Activated gamma-delta T cell treated with Interleukin-2 at 50 U/mL for 16 hours (primary cell): ENCODE measurements around the gene ADCY9.

Experiments
- DNase-seq: peaks from one replicate; pipeline ENCODE4 v3.0.0-alpha.2; 2020

The ADCY9 gene

DNA sequence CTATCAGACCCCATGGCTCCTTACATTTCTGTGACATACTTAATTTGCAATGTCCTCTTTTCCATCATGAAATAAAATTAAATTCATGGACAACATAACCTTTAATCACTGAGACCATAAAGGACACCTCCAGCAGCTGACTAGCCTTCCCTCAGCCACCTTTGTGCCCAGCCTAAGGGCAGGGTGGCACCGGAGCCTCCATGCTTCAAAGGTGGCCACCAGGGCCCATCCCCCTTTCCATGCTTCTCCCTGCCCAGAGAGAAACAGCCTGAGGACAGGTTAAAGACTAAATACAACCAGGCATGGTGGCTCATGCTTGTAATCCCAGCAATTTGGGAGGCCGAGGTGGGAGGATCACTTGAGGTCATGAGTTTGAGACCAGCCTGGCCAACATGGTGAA, 94.3 kb downstream of the ADCY9 start:
- no peak for DNase-seq

DNA sequence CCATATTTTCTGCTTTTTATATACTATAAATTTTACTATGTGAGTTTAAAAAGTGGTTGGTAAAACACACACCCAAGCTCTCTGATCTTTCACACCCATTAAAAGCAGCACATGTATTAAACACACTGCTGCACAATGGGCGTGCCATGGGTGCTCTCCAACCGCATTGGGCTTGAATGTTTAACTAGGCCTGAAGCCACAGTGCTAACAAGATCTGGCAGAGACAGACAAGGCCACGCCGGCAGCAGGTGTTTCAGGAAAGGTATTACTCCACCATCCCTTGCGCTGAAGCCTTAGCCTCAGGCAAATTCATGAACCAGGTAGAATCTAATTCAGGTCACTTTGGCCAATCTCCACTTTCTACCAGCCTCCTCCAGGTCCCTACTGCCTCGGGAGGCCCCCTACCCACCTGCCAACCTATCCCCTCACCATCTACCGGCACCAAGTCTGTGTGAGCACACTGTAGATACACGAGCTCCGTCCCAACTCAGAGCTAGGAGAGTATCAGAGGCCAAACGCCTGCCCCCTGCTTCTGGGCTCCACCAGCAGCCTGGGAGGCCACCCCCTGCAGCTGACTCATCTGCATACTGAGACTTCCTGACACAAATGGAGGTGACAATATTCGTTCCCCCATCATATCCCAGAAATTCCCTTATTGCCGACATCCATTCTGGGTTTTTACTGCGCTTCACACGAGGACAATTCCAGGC, 95.0 kb downstream of the ADCY9 start:
- no peak for DNase-seq

DNA sequence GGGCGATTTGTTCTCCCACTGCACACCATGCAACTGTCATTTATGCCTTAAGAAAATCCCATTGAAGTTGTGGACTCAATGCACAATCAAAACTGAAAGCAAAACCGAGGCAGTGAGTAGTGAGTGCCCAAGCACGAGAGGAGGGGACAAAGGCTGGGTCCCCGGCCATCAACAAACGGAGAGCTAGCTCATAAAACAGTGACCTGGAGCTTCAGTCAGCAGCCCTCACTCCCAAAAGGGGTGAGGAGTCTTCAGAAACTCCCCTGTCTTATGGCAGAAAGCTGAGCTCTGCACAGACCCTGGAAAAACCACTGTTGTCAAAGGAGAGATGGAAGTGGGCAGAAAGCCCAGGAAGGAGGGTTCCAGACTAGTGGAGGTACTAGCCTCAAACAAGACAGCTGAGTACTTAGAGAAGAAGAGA, 96.9 kb downstream of the ADCY9 start:
- DNase-seq, result no peak

DNA sequence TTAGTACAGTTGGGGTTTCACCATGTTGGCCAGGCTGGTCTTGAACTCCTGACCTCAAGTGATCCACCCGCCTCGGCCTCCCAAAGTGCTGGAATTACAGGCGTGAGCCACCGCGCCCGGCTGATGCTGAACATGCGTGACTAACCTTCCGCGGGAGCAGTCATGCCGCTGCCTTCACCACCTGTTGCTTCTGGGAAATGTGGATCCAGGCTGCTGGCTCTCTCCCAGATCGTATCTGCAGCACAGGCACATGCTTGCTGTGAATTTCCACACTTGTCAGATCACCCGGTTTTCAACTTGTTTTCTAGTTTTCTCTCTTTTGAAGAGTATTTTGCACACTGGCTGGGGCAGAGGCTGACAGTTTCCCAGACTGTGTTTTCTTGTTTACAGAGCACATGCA, 97.9 kb downstream of the ADCY9 start:
- DNase-seq, result no peak

DNA sequence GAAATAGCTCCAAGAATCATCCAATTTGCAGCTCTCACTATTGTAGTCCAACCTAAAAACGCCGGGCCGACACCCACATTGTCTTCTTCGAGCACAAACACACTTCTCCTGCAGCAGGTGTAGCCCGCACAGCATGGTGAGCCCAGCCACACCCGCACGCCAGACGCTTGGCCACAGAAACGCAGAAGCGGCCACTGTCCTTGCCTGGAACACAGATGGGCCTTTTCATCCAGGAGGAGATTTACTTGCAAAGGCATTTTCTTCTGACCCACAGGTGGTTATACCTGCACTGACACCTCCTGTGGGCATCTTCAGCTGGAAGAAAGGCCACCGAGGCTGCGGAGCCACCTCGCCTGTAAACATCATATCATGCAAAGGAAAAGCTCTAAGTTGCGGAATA, 98.4 kb downstream of the ADCY9 start:
- no peak for DNase-seq

DNA sequence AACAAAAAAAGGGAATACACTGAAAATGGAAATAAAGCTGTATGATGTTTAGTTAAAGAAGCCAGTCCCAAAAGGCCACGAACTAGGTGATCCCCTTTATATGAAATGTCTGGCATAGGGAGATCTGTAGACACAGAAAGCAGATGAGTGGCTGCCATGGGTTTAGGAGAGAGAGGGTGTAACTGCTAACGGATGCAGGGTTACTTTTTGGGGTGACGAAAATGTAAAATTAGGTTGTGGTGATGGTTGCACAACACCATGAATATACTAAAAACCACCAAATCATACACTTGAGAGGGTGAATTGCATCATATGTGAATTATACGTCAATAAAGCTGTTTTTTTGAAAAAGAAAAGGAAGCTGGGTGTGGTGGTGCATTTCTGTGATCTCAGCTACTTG, 99.6 kb downstream of the ADCY9 start:
- no peak for DNase-seq

DNA sequence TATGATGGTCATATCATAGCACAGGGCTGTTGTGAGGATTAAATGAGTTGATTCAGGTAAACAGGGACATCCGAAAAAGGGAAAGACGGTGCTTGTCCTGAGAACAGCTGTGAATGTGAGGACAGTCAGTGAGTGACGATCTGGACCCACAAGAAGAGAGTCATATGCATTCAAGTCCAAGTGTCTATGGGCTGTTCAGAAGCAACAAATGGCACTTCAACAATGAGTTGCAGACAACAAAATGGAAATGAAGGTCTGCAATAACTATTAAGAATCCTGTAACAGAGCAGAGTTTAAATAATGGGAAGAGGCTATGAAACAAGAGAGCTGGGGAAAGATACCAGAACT, 100.3 kb downstream of the ADCY9 start:
- no peak for DNase-seq

DNA sequence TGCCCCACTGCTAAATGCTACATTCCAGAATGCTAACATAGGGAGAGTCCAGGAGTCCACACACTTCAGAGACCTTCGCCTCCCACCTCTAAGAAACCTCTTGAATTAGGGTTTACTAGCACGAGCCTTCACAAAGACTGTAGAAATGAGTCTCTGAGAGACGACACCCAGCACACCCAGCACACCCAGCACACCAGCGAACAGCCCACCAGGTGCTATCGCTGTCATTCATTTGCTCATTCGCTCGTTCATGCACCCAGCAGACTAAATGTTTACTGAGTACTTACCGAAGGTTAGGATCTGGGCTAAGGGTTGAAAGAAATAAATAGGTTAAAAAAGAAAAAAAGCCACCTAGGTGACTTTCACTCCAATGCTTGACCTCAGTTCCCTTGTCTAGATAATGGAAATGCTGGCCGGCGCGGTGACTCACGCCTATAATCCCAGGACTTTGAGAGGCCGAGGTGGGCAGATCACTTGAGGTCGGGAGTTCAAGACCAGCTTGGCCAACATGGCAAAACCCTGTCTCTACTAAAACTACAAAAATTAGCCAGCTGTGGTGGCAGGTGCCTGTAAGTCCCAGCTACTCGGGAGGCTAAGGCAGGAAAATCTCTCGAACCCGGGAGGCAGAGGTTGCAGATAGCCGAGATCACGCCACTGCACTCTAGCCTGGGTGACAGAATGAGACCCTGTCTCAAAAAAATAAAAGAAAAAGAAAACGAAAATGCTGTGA, 100.8 kb downstream of the ADCY9 start:
- DNase-seq, result no peak

DNA sequence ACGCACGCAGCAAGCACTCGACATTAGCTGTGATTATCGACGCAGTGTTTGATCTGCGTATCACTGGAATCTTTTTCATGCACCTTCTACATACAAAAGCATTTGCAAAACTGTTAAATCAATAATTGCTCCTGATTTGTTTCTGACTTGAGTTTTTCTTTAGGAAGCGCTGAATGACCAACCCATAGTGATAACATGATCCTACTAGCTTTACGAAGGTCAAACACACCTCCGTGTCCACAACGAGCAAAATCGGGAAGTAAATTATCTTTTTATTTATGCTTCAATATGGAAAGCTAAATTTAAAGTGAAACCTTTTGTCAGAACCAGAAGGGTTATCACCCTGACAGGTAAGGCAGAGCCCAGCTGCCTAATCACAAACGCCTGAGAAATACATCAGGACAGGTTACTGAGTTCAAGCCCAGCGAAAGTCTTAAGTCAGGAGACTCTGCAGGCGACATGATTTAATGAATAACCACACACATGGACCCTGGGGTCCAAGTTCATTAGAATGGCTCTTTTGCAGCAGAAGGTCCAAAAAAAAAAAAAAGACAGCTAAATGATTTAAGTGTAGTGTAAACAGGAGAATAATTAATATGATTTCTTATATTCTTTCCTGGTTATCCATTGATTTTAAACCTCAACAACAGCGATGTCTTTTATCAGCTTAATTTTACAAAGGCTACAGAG, 104.2 kb downstream of the ADCY9 start:
- DNase-seq, result no peak

DNA sequence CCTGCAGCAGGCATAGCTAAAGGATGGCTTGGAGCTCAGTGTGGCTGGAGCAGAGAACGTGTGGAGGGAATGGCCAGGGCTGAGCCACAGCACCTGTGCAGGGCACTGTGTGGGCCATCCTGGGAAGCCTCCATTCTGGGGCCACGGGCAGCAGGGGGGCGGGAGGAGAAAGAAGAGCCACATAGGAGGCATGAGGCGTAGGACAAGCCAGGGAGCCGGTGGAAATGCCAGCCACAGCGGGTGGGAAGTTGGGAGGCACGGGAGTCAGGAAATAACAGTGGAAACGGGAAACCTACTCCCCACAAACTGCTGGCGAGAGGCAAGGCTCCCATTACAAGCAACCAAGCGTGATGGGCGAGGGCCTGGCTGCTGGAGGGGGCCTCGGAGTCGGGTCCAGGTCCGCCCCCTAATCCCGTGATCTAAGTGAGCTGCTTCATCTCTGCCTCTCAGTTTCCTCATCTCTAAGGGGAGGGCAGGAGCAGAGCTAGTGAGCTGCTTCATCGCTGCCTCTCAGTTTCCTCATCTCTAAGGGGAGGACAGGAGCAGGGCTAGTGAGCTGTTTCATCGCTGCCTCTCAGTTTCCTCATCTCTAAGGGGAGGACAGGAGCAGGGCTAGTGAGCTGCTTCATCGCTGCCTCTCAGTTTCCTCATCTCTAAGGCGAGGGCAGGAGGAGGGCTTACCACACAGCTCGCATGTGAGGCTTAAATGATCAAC, 104.9 kb downstream of the ADCY9 start:
- DNase-seq, result no peak

DNA sequence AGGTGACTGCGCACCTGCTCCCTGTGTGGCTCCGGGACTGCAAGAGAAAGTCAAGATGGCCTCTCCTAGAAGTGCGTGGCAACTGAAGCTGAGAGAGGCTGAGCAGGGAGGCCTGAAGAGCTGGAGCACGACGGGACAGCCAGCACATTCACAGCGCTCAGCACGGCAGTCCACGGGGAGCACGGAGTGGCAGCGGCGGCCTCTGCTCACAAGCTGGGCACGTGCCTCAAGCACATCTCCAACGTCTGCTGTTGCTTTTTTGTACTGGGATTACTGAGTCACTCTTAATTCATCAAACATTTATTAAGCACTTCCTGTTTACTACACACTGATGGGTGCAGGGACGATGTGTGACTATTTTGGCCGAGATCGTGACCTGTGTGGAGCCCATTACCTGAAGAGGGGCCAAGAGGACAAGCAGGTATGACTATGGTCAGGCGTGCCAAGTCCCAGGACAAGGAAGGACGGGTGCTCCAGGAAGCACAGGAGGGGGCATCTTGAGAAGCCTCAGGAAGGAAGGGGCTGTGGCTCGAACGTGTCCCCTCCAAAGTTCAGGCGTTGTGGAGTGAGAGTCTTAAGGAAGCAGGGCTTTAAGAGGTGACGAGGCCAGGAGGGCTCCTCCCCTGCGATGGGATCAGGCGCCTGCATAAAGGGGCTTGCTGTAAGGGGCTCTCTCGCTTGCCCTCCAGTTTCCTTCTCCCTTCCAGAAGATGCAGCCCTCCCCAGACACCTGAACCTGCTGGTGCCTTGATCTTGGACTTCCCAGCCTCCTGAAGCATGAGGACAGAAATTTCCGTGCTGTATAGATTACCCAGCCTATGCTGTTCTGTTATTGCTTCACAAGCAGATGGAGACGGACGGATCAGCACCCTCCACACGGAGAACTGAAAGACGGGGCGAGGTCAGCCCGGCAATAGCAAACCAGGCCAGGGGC, 105.8 kb downstream of the ADCY9 start:
- no peak for DNase-seq

DNA sequence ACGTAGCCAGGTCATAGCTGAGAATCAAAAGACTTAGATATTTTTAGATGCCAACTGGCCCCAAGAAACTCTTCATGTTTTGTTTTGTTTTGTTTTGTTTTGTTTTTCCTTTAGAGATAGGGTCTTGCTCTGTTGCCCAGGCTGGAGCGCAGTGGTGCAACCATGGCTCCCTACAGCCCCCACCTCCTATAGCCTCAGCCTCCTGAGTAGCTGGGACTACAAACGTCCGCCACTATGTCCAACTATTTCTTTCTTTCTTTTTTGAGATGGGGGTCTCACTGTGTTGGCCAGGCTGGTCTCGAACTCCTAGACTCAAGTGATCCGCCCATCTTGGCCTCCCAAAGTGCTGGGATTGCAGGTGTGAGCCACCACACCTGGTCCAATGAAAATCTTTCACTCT, 107.1 kb downstream of the ADCY9 start:
- no peak for DNase-seq

DNA sequence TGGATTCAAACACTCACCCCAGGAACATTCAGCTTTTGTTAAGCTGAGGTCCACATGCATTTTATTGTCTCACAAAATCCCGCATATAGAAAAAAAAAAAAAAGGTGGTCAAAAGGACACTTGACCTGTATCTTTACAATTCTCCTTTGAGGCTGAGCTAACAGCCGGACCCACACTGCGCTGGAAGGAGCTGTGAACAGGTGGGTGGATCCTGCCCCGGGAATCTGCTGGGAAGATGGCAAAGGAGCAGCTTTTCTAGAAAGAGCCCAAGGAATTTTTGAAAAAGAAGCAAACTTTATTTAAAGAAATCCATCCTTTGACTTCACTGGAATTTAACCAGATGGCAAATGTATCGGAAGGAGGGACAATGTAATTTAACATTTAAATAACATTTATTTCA, 108.1 kb downstream of the ADCY9 start:
- DNase-seq, result no peak

DNA sequence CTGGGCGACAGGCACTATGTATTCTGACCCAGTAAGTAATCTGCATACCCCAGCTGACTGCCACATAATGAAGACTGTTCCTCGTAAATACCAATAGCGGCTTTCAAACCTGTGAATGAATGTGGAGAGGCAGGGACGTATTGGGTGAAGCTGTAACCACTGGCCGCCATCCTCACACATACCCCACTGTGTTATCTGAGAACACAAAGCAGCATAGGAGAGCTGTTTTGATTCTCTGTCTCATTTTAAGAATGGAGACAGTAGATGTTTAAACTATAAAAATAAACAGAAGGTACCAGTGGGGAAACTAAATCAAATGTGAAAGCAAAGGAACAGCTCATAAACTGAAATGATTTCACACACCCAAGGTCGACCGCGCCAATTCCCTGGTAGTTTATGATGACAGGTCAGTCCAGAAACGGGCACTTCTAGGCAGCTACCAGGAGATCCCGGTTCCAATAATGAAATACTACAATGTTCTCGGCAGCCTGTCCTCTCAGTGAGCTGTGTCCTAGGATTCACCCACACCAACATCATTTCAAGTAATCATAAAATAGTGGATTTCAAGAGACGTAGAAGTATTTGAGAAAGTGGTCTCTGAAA, 109.7 kb downstream of the ADCY9 start:
- no peak for DNase-seq

DNA sequence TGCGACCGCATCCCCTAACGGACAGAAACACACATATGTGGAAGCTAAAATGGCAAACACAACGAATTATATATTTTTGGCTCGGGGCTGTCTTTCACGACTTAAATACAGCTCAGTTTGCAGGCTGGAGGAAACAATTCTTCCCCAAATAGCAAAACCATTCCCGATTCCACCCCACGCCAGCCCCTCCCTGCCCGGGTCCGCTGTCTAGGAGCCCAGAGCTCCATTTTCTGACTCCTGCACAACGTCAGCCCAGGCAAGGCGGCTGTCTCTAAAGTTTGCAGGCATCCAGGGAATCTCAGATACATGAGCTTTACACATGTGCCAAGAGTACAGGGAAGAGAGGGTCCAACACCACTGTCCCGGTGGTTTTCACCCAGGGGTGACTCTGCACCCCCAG, 110.5 kb downstream of the ADCY9 start:
- no peak for DNase-seq

DNA sequence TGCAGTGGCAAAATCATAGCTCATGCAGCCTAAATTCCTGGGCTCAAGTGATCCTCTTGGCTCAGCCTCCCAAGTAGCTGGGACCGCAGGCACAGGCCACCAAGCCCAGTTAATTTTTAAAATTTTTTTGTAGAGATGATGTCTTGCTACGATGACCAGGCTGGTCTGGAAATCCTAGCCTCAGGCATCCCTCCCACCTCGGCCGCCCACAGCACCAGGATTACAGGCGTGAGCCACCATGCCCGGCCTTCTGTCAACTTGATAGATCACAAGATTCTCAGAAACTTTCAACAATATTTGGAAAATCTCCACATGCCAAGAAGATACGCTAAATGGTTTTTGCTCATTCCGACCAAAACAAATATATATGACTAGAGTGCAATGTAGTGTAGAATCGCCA, 111.0 kb downstream of the ADCY9 start:
- DNase-seq, result no peak

DNA sequence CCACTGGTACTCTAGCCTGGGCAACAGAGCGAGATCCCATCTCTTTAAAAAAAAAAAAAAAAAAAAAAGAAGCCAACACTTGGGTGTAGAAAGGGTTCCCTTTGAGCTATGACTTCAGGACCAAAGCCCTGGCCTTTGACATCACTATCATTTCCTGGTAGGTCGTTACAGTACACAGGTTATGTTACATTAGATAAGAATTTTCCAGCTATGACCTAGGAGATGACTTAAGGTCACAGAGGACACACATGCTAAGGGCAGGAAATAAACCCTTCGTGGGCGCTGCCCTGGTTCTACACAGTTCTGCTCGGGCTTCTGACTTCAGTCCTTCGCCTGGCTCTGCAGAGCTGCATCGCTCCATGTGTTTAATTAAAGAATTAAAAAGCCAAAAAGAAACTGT, 112.0 kb downstream of the ADCY9 start:
- DNase-seq, result no peak

DNA sequence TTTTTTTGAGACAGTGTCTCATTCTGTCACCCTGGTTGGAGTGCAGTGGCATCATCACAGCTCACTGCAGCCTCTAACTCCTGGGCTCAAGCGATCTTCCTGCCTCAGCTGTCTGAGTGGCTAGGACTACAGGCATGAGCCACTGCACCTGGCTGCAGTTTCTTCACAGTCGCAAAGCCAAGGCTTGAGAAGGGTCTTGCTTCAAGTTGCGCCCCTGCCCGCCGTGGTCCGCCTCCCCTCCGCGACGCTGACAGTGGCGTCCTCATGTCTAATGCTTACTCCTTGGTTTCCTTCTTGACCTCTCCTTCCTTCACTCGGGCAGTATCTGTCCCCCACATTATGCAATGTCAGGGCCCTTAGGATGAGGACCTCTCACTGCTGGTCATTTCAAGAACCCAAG, 112.7 kb downstream of the ADCY9 start:
- DNase-seq, result no peak

DNA sequence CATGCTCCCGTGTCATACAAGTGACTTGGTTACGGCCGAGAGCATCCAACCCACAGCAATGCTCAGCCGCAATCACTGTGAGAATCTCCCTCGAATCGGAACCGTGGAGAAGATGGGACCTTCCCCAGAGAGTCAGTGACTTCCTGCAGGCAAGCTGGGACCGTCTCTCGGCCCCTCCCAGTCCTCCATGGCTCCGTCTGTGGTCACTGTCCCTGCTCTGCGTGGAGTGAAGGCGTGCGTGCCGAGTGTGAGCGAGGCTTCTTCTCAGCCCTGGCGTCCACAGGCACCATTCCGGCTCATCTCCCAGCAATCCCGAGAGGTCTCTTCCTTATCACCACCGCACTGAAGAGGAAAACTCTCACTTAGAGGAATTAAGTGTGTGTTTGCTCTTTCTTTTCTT, 113.1 kb downstream of the ADCY9 start:
- DNase-seq, result no peak

DNA sequence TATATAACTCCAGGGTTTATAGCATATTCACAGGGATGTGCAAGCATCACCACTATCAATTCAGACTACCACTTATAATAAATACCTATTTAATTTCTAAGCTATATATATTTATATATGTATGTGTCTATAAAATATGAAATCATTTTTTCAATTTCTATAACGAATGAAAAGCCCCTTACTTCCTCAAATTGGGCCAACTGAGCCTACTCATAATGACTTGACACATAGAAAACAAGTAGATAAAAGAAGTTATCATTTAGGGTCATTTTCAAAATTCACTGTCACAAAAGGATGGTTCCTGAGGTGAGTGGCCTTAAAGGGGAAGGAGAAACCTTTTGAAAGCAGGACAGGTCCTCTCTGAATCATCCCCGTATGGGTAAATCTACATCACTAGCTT, 114.1 kb downstream of the ADCY9 start:
- DNase-seq, result no peak

DNA sequence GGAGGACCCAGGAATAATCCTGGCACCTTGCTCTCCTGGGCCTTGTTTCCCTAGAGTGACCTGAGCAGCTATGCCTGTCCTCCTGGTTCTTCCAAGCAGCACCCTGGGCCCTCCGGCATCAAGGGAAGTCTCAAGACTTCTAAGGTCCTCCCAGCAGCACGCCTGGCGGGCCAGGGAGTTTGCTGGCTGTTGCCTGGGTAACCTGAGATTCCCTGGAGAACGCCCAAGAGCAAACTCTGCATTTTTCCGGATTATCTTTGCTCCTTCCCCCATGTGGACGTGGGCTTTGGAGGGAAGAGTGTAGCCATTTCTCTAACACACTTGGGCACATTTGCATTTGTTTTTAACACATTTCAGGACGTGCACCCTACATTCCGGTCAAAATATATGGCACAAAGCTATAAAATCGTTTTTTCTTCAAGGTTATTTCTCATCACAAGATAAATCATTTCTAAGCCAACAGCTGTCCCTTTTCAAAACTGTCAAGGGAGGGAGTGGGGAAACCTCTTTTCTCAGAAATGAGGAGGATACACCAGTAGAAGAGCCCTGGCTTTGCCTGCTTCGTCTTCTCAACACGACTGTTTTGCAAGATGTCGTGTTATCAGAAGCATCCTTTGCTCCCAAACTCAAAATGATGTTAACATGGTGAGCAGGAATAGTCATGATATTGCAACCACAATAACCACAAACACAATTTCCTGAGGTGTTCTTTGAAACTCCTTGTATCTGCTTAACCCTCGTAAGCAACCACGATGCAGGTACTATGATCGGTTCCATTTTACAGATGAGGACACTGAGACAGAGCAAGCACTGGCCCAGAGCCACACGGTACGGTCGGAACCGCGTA, 116.5 kb downstream of the ADCY9 start:
- DNase-seq, result no peak
